MM.1S (cell line): ENCODE results near the gene SERTM1.

Experiments used
- DNase-seq: peaks from one replicate; pipeline ENCODE4 v3.0.0-alpha.2; 2015
- H2AFZ ChIP-seq: fragments of 300-600 bp; sonication (generic); 2 replicates; pipeline ENCODE4 v1.6.0; 2016; ENCODE audit warnings: antibody characterized with exemption, low read length
- H3F3A ChIP-seq: fragments of 300-600 bp; sonication (generic); 2 replicates; pipeline ENCODE4 v1.6.1; 2016; ENCODE audit warnings: mild to moderate bottlenecking, antibody characterized with exemption, low read length, moderate library complexity, mixed read lengths; ENCODE audit not compliant: insufficient read depth
- H3K27ac ChIP-seq: fragments of 300-600 bp; sonication (generic); 2 replicates; pipeline ENCODE4 v1.5.1; 2016; ENCODE audit warnings: mild to moderate bottlenecking, low read length
- H3K27me3 ChIP-seq: fragments of 300-600 bp; sonication (generic); replicated peaks from 2 replicates; pipeline ENCODE4 v1.6.0; 2016; ENCODE audit warnings: low read length; ENCODE audit not compliant: insufficient read depth
- H3K36me3 ChIP-seq: fragments of 300-600 bp; sonication (generic); replicated peaks from 2 replicates; pipeline ENCODE4 v1.6.1; 2016; ENCODE audit warnings: mild to moderate bottlenecking, low read length, mixed read lengths; ENCODE audit not compliant: insufficient read depth
- H3K4me1 ChIP-seq: fragments of 300-600 bp; sonication (generic); 2 replicates; pipeline ENCODE4 v1.6.1; 2016; ENCODE audit warnings: low read length, mixed read lengths
- H3K4me2 ChIP-seq: fragments of 300-600 bp; sonication (generic); 2 replicates; pipeline ENCODE4 v1.6.0; 2016; ENCODE audit warnings: low read depth, low read length
- H3K4me3 ChIP-seq: fragments of 300-600 bp; sonication (generic); 2 replicates; pipeline ENCODE4 v1.5.1; 2016; ENCODE audit warnings: low read length, mixed read lengths
- H3K79me2 ChIP-seq: fragments of 300-600 bp; sonication (generic); 2 replicates; pipeline ENCODE4 v1.6.1; 2016; ENCODE audit warnings: mixed run types, low read length, mixed read lengths
- H3K9ac ChIP-seq: fragments of 300-600 bp; sonication (generic); 2 replicates; pipeline ENCODE4 v1.6.1; 2016; ENCODE audit warnings: low read length, mixed read lengths
- H3K9me2 ChIP-seq: fragments of 300-600 bp; sonication (generic); replicated peaks from 2 replicates; pipeline ENCODE4 v1.6.1; 2016; ENCODE audit warnings: mild to moderate bottlenecking, low read length, mixed read lengths; ENCODE audit not compliant: insufficient read depth
- H3K9me3 ChIP-seq: fragments of 300-600 bp; sonication (generic); replicated peaks from 2 replicates; pipeline ENCODE4 v1.6.1; 2016; ENCODE audit warnings: mild to moderate bottlenecking, low read length, mixed read lengths; ENCODE audit not compliant: insufficient read depth
- H4K20me1 ChIP-seq: fragments of 300-600 bp; sonication (generic); 2 replicates; pipeline ENCODE4 v1.6.1; 2016; ENCODE audit warnings: mild to moderate bottlenecking, low read length, moderate library complexity, mixed read lengths; ENCODE audit not compliant: insufficient read depth
- CTCF ChIP-seq: fragments of 300-600 bp; sonication (generic); IDR thresholded peaks from 2 replicates; pipeline ENCODE4 v1.5.1; 2016; ENCODE audit warnings: antibody characterized with exemption, low read length, mixed read lengths
- EZH2 ChIP-seq: fragments of 300-600 bp; sonication (generic); optimal IDR thresholded peaks from 2 replicates; pipeline ENCODE3; 2017; ENCODE audit warnings: low read depth, mild to moderate bottlenecking, antibody characterized with exemption, low read length, mixed read lengths
- EZH2phosphoT487 ChIP-seq: fragments of 300-600 bp; sonication (generic); IDR thresholded peaks from 2 replicates; pipeline ENCODE4 v1.6.1; 2018; ENCODE audit warnings: antibody characterized with exemption, low read length

Gene SERTM1

GRCh38 chr13:36665630-36666029 is 8.2 kb upstream of the SERTM1 start:
- Histone ChIP-seq H3K9me2 (no peaks in the 10 kb centered on the region), H3F3A (no peaks in the 10 kb centered on the region), H3K4me2 (no peak overlapping the region), H2AFZ (no peak overlapping the region), H3K4me3 (no peak overlapping the region), H4K20me1 (no peaks in the 10 kb centered on the region), H3K79me2 (no peaks in the 10 kb centered on the region), H3K27ac (no peak overlapping the region), H3K9ac (no peak overlapping the region), H3K9me3 (no peaks in the 10 kb centered on the region), H3K27me3 (no peaks in the 10 kb centered on the region), H3K36me3 (no peaks in the 10 kb centered on the region), H3K4me1 (no peaks in the 10 kb centered on the region)
- DNase-seq = no peak
- no peak for TF ChIP-seq EZH2
- TF ChIP-seq EZH2phosphoT487 = no peak
- TF ChIP-seq CTCF = no peak

GRCh38 chr13:36666477-36667229 is 7.2 kb upstream of the SERTM1 start:
- Histone ChIP-seq H4K20me1 (no peaks in the 10 kb centered on the region), H3K79me2 (no peaks in the 10 kb centered on the region), H3K4me2 (no peak overlapping the region), H3K27me3 (no peaks in the 10 kb centered on the region), H3K36me3 (no peaks in the 10 kb centered on the region), H3F3A (no peaks in the 10 kb centered on the region), H3K4me1 (no peaks in the 10 kb centered on the region), H3K9ac (no peak overlapping the region), H3K27ac (no peak overlapping the region), H3K4me3 (no peak overlapping the region), H3K9me2 (no peaks in the 10 kb centered on the region), H3K9me3 (no peaks in the 10 kb centered on the region), H2AFZ (no peak overlapping the region)
- DNase-seq = no peak
- TF ChIP-seq EZH2phosphoT487 = no peak
- no peak for TF ChIP-seq EZH2
- TF ChIP-seq CTCF = no peak

GRCh38 chr13:36668316-36668715 is 5.5 kb upstream of the SERTM1 start:
- no peak for DNase-seq
- Histone ChIP-seq H3K27me3 (no peaks in the 10 kb centered on the region), H3K4me3 (no peak overlapping the region), H3F3A (no peaks in the 10 kb centered on the region), H3K79me2 (no peaks in the 10 kb centered on the region), H4K20me1 (no peaks in the 10 kb centered on the region), H3K4me1 (no peaks in the 10 kb centered on the region), H2AFZ (no peak overlapping the region), H3K36me3 (no peaks in the 10 kb centered on the region), H3K9ac (no peak overlapping the region), H3K27ac (no peak overlapping the region), H3K9me3 (no peaks in the 10 kb centered on the region), H3K9me2 (no peaks in the 10 kb centered on the region), H3K4me2 (no peak overlapping the region)
- TF ChIP-seq EZH2 (no peak), EZH2phosphoT487 (no peak), CTCF (no peak)
